Activated effector memory CD4-positive, alpha-beta T cell treated with anti-CD3 and anti-CD28 coated beads, Interleukin-2, amount 50 U/mL, for 16 hours (primary cell): ENCODE data around the gene KLHL40.

Experiments used
- DNase-seq: peaks from one replicate; pipeline ENCODE4 v3.0.0-alpha.2; 2020

Gene KLHL40

GRCh38 chr3:42670670-42671069 lies 14.7 kb upstream of the KLHL40 start:
- peak; percentile 48 for DNase-seq

- no peak for DNase-seq
Measured at GRCh38 chr3:42672515-42672914, 12.8 kb upstream of the KLHL40 start.

GRCh38 chr3:42673082-42673481 lies 12.3 kb upstream of the KLHL40 start:
- peak; percentile 55 for DNase-seq

GRCh38 chr3:42674146-42674545 lies 11.2 kb upstream of the KLHL40 start:
- no peak for DNase-seq

GRCh38 chr3:42675909-42676308 lies 9.4 kb upstream of the KLHL40 start:
- no peak for DNase-seq

- DNase-seq: no peak
Measured at GRCh38 chr3:42678447-42678846, 6.9 kb upstream of the KLHL40 start.

- no peak for DNase-seq
Measured at GRCh38 chr3:42680271-42680670, 5.1 kb upstream of the KLHL40 start.

- DNase-seq: no peak
Measured at GRCh38 chr3:42680806-42681205, 4.5 kb upstream of the KLHL40 start.

GRCh38 chr3:42681361-42682038 lies 3.8 kb upstream of the KLHL40 start:
- no peak for DNase-seq

GRCh38 chr3:42682301-42683070 lies 2.9 kb upstream of the KLHL40 start:
- no peak for DNase-seq

GRCh38 chr3:42683875-42684598 lies 1.3 kb upstream of the KLHL40 start:
- peak; percentile 67 for DNase-seq

- no peak for DNase-seq
Measured at GRCh38 chr3:42684632-42685362, 540 bp upstream of the KLHL40 start.

- peak; percentile 49 for DNase-seq
Measured at GRCh38 chr3:42685891-42686820, 819 bp downstream of the KLHL40 start.

GRCh38 chr3:42686832-42687650 lies 1.7 kb downstream of the KLHL40 start:
- peak; percentile 43 for DNase-seq

- peak; percentile 39 for DNase-seq
Measured at GRCh38 chr3:42688016-42688415, 2.7 kb downstream of the KLHL40 start.

- DNase-seq: peak; percentile 51
Measured at GRCh38 chr3:42688487-42689420, 3.4 kb downstream of the KLHL40 start.

GRCh38 chr3:42689421-42690014 lies 4.2 kb downstream of the KLHL40 start:
- peak; percentile 49 for DNase-seq

GRCh38 chr3:42690191-42690590 lies 4.9 kb downstream of the KLHL40 start:
- peak; percentile 41 for DNase-seq
